Liver (tissue), 3 donors: ENCODE measurements around the gene IRAK1.

Experiments used
- CTCF ChIP-seq: fragments of 150-350 bp; IDR thresholded peaks from 2 replicates; pipeline ENCODE4 v1.5.1; 2017; ENCODE audit warnings: improper control_type of control experiment, low read depth, low read length; ENCODE audit not compliant: missing input control
- FOXA1 ChIP-seq: IDR thresholded peaks from 2 replicates; pipeline ENCODE4 v1.6.1; 2016; ENCODE audit warnings: antibody characterized with exemption
- GABPA ChIP-seq, 2 donors: IDR thresholded peaks in 1 of 2; conservative IDR thresholded peaks in 1 of 2; 2 replicates each; pipeline ENCODE4 v1.6.1; 2016; ENCODE audit warnings: antibody characterized with exemption in 2 of 2, mild to moderate bottlenecking in 1 of 2, moderate library complexity in 1 of 2
- JUND ChIP-seq, 2 donors: IDR thresholded peaks; 2 replicates each; pipeline ENCODE4 v1.6.1; 2016; ENCODE audit warnings: antibody characterized with exemption in 2 of 2
- MAX ChIP-seq: IDR thresholded peaks from 2 replicates; pipeline ENCODE4 v1.6.1; 2016; ENCODE audit warnings: antibody characterized with exemption
- RAD21 ChIP-seq, 2 donors: IDR thresholded peaks; 2 replicates each; pipeline ENCODE4 v1.6.1; 2016; ENCODE audit warnings: antibody characterized with exemption in 2 of 2, mild to moderate bottlenecking in 2 of 2
- SP1 ChIP-seq: IDR thresholded peaks from 2 replicates; pipeline ENCODE4 v1.6.1; 2018; ENCODE audit warnings: antibody characterized with exemption, mild to moderate bottlenecking
- TAF1 ChIP-seq: conservative IDR thresholded peaks from 2 replicates; pipeline ENCODE4 v1.6.1; 2016; ENCODE audit warnings: antibody characterized with exemption, mild to moderate bottlenecking
- YY1 ChIP-seq: IDR thresholded peaks from 2 replicates; pipeline ENCODE4 v1.6.1; 2016; ENCODE audit warnings: antibody characterized with exemption, mild to moderate bottlenecking
- ZBTB33 ChIP-seq: IDR thresholded peaks from 2 replicates; pipeline ENCODE4 v1.6.1; 2016; ENCODE audit warnings: antibody characterized with exemption
- TF ChIP-seq, protein P1 (sequence below): IDR thresholded peaks from 2 replicates; pipeline ENCODE4 v1.6.1; 2016; ENCODE audit warnings: antibody characterized with exemption, mild to moderate bottlenecking
- donor health status: healthy.
- donor health status: healthy.

- TF ChIP-seq TAF1 (no peak), CTCF (no peak), RAD21 (IDR thresholded peaks at IDR 0.05) (no peak), GABPA (IDR thresholded peaks at IDR 0.05 in 1 of 2, conservative IDR thresholded peaks at IDR 0.05 in 1 of 2) (no peak), FOXA1 (no peak), YY1 (no peak), JUND (IDR thresholded peaks at IDR 0.05) (no peak), SP1 (no peak), MAX (no peak), ZBTB33 (no peak)
- TF ChIP-seq, protein P1, sequence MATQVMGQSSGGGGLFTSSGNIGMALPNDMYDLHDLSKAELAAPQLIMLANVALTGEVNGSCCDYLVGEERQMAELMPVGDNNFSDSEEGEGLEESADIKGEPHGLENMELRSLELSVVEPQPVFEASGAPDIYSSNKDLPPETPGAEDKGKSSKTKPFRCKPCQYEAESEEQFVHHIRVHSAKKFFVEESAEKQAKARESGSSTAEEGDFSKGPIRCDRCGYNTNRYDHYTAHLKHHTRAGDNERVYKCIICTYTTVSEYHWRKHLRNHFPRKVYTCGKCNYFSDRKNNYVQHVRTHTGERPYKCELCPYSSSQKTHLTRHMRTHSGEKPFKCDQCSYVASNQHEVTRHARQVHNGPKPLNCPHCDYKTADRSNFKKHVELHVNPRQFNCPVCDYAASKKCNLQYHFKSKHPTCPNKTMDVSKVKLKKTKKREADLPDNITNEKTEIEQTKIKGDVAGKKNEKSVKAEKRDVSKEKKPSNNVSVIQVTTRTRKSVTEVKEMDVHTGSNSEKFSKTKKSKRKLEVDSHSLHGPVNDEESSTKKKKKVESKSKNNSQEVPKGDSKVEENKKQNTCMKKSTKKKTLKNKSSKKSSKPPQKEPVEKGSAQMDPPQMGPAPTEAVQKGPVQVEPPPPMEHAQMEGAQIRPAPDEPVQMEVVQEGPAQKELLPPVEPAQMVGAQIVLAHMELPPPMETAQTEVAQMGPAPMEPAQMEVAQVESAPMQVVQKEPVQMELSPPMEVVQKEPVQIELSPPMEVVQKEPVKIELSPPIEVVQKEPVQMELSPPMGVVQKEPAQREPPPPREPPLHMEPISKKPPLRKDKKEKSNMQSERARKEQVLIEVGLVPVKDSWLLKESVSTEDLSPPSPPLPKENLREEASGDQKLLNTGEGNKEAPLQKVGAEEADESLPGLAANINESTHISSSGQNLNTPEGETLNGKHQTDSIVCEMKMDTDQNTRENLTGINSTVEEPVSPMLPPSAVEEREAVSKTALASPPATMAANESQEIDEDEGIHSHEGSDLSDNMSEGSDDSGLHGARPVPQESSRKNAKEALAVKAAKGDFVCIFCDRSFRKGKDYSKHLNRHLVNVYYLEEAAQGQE: no peak
Measured at GRCh38 chrX:154039577-154039976, 19.9 kb upstream of the IRAK1 start.
